ENCODE measurements around the gene GATA1. TPM values are rescaled to one million over a fixed set of nuclear protein-coding genes. Genes with fewer than 3 reads are reported as not detected.

The GATA1 gene
- total RNA-seq, 3 donors from 2014 or later, result 0.32 TPM; not detected in 2

- no peak for DNase-seq
- H3K9me3 ChIP-seq, result no peaks in the 10 kb centered on the region
- H3K36me3 ChIP-seq (ENCODE audit: low read depth), result no peaks in the 10 kb centered on the region
- intact Hi-C loops (cut with DNase I, micrococcal nuclease), result no loop called here
- ATAC-seq, result peak; percentile 24
- TF ChIP-seq CTCF (IDR thresholded peaks at IDR 0.05), result no peak
- H3K4me1 ChIP-seq (ENCODE audit: low read depth), result no peaks in the 10 kb centered on the region
- H3K4me3 ChIP-seq, result no peak overlapping the region
These were observed 45.5 kb downstream of the GATA1 start for GRCh38 chrX:48831909-48832291.

GRCh38 chrX:48833542-48834138 lies 47.2 kb downstream of the GATA1 start:
- no peaks in the 10 kb centered on the region for H3K9me3 ChIP-seq
- ATAC-seq (peak; percentile 69), DNase-seq (peak in 1 of 3 donors; percentile 6)
- TF ChIP-seq CTCF (IDR thresholded peaks at IDR 0.05), result no peak
- no peaks in the 10 kb centered on the region for H3K4me1 ChIP-seq (ENCODE audit: low read depth)
- no peak overlapping the region for H3K4me3 ChIP-seq
- H3K36me3 ChIP-seq (ENCODE audit: low read depth), result no peaks in the 10 kb centered on the region
- intact Hi-C loops (cut with DNase I, micrococcal nuclease), result no loop called here

GRCh38 chrX:48834383-48834709 lies 48.0 kb downstream of the GATA1 start:
- TF ChIP-seq CTCF (IDR thresholded peaks at IDR 0.05), result no peak
- DNase-seq (no peak), ATAC-seq (no peak)
- H3K4me1 ChIP-seq (ENCODE audit: low read depth), result no peaks in the 10 kb centered on the region
- H3K36me3 ChIP-seq (ENCODE audit: low read depth), result no peaks in the 10 kb centered on the region
- no peak overlapping the region for H3K4me3 ChIP-seq
- H3K9me3 ChIP-seq, result no peaks in the 10 kb centered on the region
- intact Hi-C loops (cut with DNase I, micrococcal nuclease), result no loop called here

GRCh38 chrX:48835524-48836329 lies 49.3 kb downstream of the GATA1 start, which contains the start of gene PCSK1N:
Gene PCSK1N (minus strand): TSS chrX:48835610. CDS start chrX:48835532, 78 bp downstream.
- no peaks in the 10 kb centered on the region for H3K9me3 ChIP-seq
- H3K4me1 ChIP-seq (ENCODE audit: low read depth), result no peaks in the 10 kb centered on the region
- H3K36me3 ChIP-seq (ENCODE audit: low read depth), result no peaks in the 10 kb centered on the region
- ATAC-seq, result no peak
- DNase-seq, result no peak
- H3K4me3 ChIP-seq, result no peak within 1 kb of the TSS
- no peak for TF ChIP-seq CTCF (IDR thresholded peaks at IDR 0.05)
- intact Hi-C loops (cut with DNase I, micrococcal nuclease), result no loop called here

GRCh38 chrX:48839686-48840085 lies 53.3 kb downstream of the GATA1 start:
- intact Hi-C loops (cut with DNase I, micrococcal nuclease), result no loop called here
- Histone ChIP-seq H3K4me3 (no peak overlapping the region), H3K4me1 (ENCODE audit: low read depth) (no peaks in the 10 kb centered on the region), H3K36me3 (ENCODE audit: low read depth) (no peaks in the 10 kb centered on the region), H3K9me3 (no peaks in the 10 kb centered on the region)
- TF ChIP-seq CTCF (IDR thresholded peaks at IDR 0.05), result no peak
- DNase-seq (no peak), ATAC-seq (no peak)

Other genes with a start within 250 kb of the GATA1 start
- gene TBC1D25, start 246.9 kb upstream of the GATA1 start, total RNA-seq, result 10 to 100 TPM in 2 of 3 donors, 1 to 10 TPM in 1; 8.6 to 14.6 (median 11.6) TPM
- 100 to 1,000 TPM in 2 of 3 donors, 10 to 100 TPM in 1; 88.4 to 406 (median 123) TPM for gene RBM3, start 212.1 kb upstream of the GATA1 start, total RNA-seq
- 100 to 1,000 TPM; 124 to 139 (median 128) TPM for gene WDR13, start 189.1 kb upstream of the GATA1 start, total RNA-seq
- 1 to 10 TPM; 4.4 to 8.6 (median 5.3) TPM for gene WAS, start 102.8 kb upstream of the GATA1 start, total RNA-seq
- 1 to 10 TPM; 3.4 to 6.2 (median 3.7) TPM for gene SUV39H1, start 89.9 kb upstream of the GATA1 start, total RNA-seq
- gene GLOD5, start 24.8 kb upstream of the GATA1 start, total RNA-seq, result 1 to 10 TPM; 4.3 to 9.9 (median 7.1) TPM
- 100 to 1,000 TPM in 1 of 3 donors, 10 to 100 TPM in 2; 83.2 to 111 (median 99.6) TPM for gene HDAC6, start 15.5 kb downstream of the GATA1 start, total RNA-seq
- gene ERAS, start 39.9 kb downstream of the GATA1 start, total RNA-seq, result under 1 TPM in 1 of 3 donors, not detected in 2; 0.38 TPM
- 10 to 100 TPM; 11.1 to 19.7 (median 13.8) TPM for gene PCSK1N, start 49.0 kb downstream of the GATA1 start, total RNA-seq
- gene TIMM17B, start 111.2 kb downstream of the GATA1 start, total RNA-seq, result 10 to 100 TPM; 43.4 to 49.0 (median 46.0) TPM
- gene PQBP1, start 111.3 kb downstream of the GATA1 start, total RNA-seq, result 10 to 100 TPM; 55.5 to 88.8 (median 69.6) TPM
- 10 to 100 TPM; 26.4 to 62.1 (median 52.2) TPM for gene SLC35A2, start 125.1 kb downstream of the GATA1 start, total RNA-seq
- gene PIM2, start 132.4 kb downstream of the GATA1 start, total RNA-seq, result 10 to 100 TPM; 10.5 to 30.0 (median 20.5) TPM
- 10 to 100 TPM; 43.6 to 56.5 (median 52.5) TPM for gene OTUD5, start 171.0 kb downstream of the GATA1 start, total RNA-seq
- gene KCND1, start 185.3 kb downstream of the GATA1 start, total RNA-seq, result 1 to 10 TPM in 1 of 3 donors, under 1 TPM in 2; 0.87 to 1.6 (median 0.93) TPM
- gene GRIPAP1, start 215.7 kb downstream of the GATA1 start, total RNA-seq, result 10 to 100 TPM; 39.5 to 48.9 (median 47.5) TPM